AG08395 (cell line): Measurements from ENCODE around the gene B9D1.

Experiments
- DNase-seq: peaks from one replicate; pipeline ENCODE4 v3.0.0; 2012; ENCODE audit warnings: mixed read lengths, low spot score

B9D1 gene

GRCh38 chr17:19376811-19377210 is 14.3 kb upstream of the B9D1 start:
- DNase-seq = no peak

- DNase-seq = no peak
Observed at GRCh38 chr17:19375732-19376131, 13.2 kb upstream of the B9D1 start.

GRCh38 chr17:19374136-19374535 is 11.6 kb upstream of the B9D1 start:
- DNase-seq = no peak

GRCh38 chr17:19372866-19373504 is 10.5 kb upstream of the B9D1 start:
- DNase-seq = no peak

- DNase-seq = no peak
Observed at GRCh38 chr17:19372439-19372838, 9.9 kb upstream of the B9D1 start.

- DNase-seq = no peak
Observed at GRCh38 chr17:19372011-19372370, 9.5 kb upstream of the B9D1 start.

- DNase-seq = no peak
Observed at GRCh38 chr17:19371259-19372010, 8.9 kb upstream of the B9D1 start.

GRCh38 chr17:19370493-19370960 is 8.0 kb upstream of the B9D1 start:
- no peak for DNase-seq

- no peak for DNase-seq
Observed at GRCh38 chr17:19369846-19370492, 7.4 kb upstream of the B9D1 start.

GRCh38 chr17:19369107-19369778 is 6.7 kb upstream of the B9D1 start:
- DNase-seq = no peak

- DNase-seq = no peak
Observed at GRCh38 chr17:19368229-19368628, 5.7 kb upstream of the B9D1 start.

- no peak for DNase-seq
Observed at GRCh38 chr17:19366637-19366972, 4.1 kb upstream of the B9D1 start.

- DNase-seq = no peak
Observed at GRCh38 chr17:19365833-19366636, 3.5 kb upstream of the B9D1 start.

GRCh38 chr17:19365499-19365817 is 2.9 kb upstream of the B9D1 start:
- DNase-seq = no peak

GRCh38 chr17:19364699-19365498 is 2.4 kb upstream of the B9D1 start:
- no peak for DNase-seq

- no peak for DNase-seq
Observed at GRCh38 chr17:19363460-19364035, 1.0 kb upstream of the B9D1 start.

- DNase-seq = no peak
Observed at GRCh38 chr17:19363114-19363438, 553 bp upstream of the B9D1 start.

GRCh38 chr17:19361944-19362276 is 613 bp downstream of the B9D1 start:
- no peak for DNase-seq

- DNase-seq = no peak
Observed at GRCh38 chr17:19361326-19361725, 1.2 kb downstream of the B9D1 start.

- no peak for DNase-seq
Observed at GRCh38 chr17:19360772-19361171, 1.8 kb downstream of the B9D1 start.

- DNase-seq = no peak
Observed at GRCh38 chr17:19359856-19360255, 2.7 kb downstream of the B9D1 start.
